ENCODE measurements around the gene ZSCAN2. TPM values are rescaled to one million over a fixed set of nuclear protein-coding genes. Genes with fewer than 3 reads are reported as not detected.
"Not testable (repeated sequence)": the region's sequence is repeated elsewhere in the genome, so short reads cannot be mapped to it uniquely, and the experiment has no call there.

ZSCAN2 gene
- total RNA-seq: 10 to 100 TPM in 1 of 4 donors, 1 to 10 TPM in 3; 6.1 to 10.3 (median 8.6) TPM

GRCh38 chr15:84600687-84601554 lies at the start of gene ZSCAN2:
TSS of gene ZSCAN2 (plus strand) at chr15:84601009. CDS start at chr15:84603928, 2,919 bp downstream.
- ATAC-seq: peak; percentile 93 to 97
- in situ Hi-C loops (cut with MboI; ENCODE audit: low sequenced_read_pairs in 4 of 4): no loop called here
- Histone ChIP-seq H3K4me1 (peaks cover 6 to 9% of the 10 kb centered on the region in 2 donors), H3K27me3 (no peaks in the 10 kb centered on the region), H3K27ac (peak within 1 kb of the TSS; percentile 82 to 88 (median 86)), H3K36me3 (peaks cover 0 to 7% of the 10 kb centered on the region in 2 donors), H3K4me3 (peak within 1 kb of the TSS; percentile 95 to 98 (median 96)), H3K9me3 (no peaks in the 10 kb centered on the region)
- intact Hi-C loops (cut with DNase I; ENCODE audit: low total_unique reads): loop anchor here (1.0 to 2.0 kb wide), 3 partner anchors 30 to 148 kb away; partner anchors contain the start of genes WDR73 and ZNF592
- no peak for TF ChIP-seq CTCF (IDR thresholded peaks at IDR 0.05 in 4 of 5, conservative IDR thresholded peaks at IDR 0.05 in 1 of 5)
- TF ChIP-seq POLR2A (IDR thresholded peaks at IDR 0.05): peak in 1 of 2 donors; percentile 13
- peak; percentile 93 to 96 for DNase-seq

- H3K27me3 ChIP-seq; H3K27ac ChIP-seq; H3K36me3 ChIP-seq; H3K9me3 ChIP-seq; intact Hi-C loops (cut with DNase I; ENCODE audit: low total_unique reads); in situ Hi-C loops (cut with MboI; ENCODE audit: low sequenced_read_pairs in 4 of 4); ATAC-seq; H3K4me1 ChIP-seq; H3K4me3 ChIP-seq; DNase-seq: not testable (repeated sequence)
Measured at GRCh38 chr15:84551624-84552023, 49.2 kb upstream of the ZSCAN2 start.

GRCh38 chr15:84552896-84553295 lies 47.9 kb upstream of the ZSCAN2 start:
- in situ Hi-C loops (cut with MboI; ENCODE audit: low sequenced_read_pairs in 4 of 4) (no loop called here), intact Hi-C loops (cut with DNase I; ENCODE audit: low total_unique reads) (no loop called here)
- ATAC-seq (no peak), DNase-seq (no peak)
- no peak for TF ChIP-seq POLR2A (IDR thresholded peaks at IDR 0.05)
- H3K36me3 ChIP-seq: peaks cover 0 to 6% of the 10 kb centered on the region in 2 donors
- no peaks in the 10 kb centered on the region for H3K27me3 ChIP-seq
- H3K4me3 ChIP-seq: no peak overlapping the region
- no peak overlapping the region for H3K27ac ChIP-seq
- H3K9me3 ChIP-seq: no peaks in the 10 kb centered on the region
- H3K4me1 ChIP-seq: peaks cover 5 to 10% of the 10 kb centered on the region in 2 donors

GRCh38 chr15:84556690-84557089 lies 44.1 kb upstream of the ZSCAN2 start:
- DNase-seq: not testable (repeated sequence)

GRCh38 chr15:84568021-84568420 lies 32.8 kb upstream of the ZSCAN2 start:
- in situ Hi-C loops (cut with MboI; ENCODE audit: low sequenced_read_pairs in 4 of 4); DNase-seq; H3K27me3 ChIP-seq: not testable (repeated sequence)

More at GRCh38 chr15:84556690-84557089, 44.1 kb upstream of the ZSCAN2 start:
- H3K27ac ChIP-seq; H3K36me3 ChIP-seq; H3K4me3 ChIP-seq; ATAC-seq; H3K4me1 ChIP-seq; H3K9me3 ChIP-seq; H3K27me3 ChIP-seq; in situ Hi-C loops (cut with MboI; ENCODE audit: low sequenced_read_pairs in 4 of 4); intact Hi-C loops (cut with DNase I; ENCODE audit: low total_unique reads): not testable (repeated sequence)

GRCh38 chr15:84570164-84570735 lies 30.6 kb upstream of the ZSCAN2 start:
- Histone ChIP-seq H3K36me3 (no peaks in the 10 kb centered on the region), H3K9me3 (no peaks in the 10 kb centered on the region), H3K27me3 (no peaks in the 10 kb centered on the region), H3K27ac (peak overlapping the region; percentile 90 to 95 (median 94)), H3K4me1 (peaks cover 11 to 13% of the 10 kb centered on the region in 2 donors), H3K4me3 (peak overlapping the region; percentile 82 to 95 (median 85))
- ATAC-seq: peak; percentile 56 to 76
- intact Hi-C loops (cut with DNase I; ENCODE audit: low total_unique reads): no loop called here
- no peak for TF ChIP-seq POLR2A (IDR thresholded peaks at IDR 0.05)
- no peak for TF ChIP-seq CTCF (IDR thresholded peaks at IDR 0.05 in 4 of 5, conservative IDR thresholded peaks at IDR 0.05 in 1 of 5)
- in situ Hi-C loops (cut with MboI; ENCODE audit: low sequenced_read_pairs in 4 of 4): no loop called here
- peak; percentile 18 to 44 for DNase-seq

More at GRCh38 chr15:84568021-84568420, 32.8 kb upstream of the ZSCAN2 start:
- H3K36me3 ChIP-seq; H3K9me3 ChIP-seq; ATAC-seq; H3K27ac ChIP-seq; H3K4me3 ChIP-seq; intact Hi-C loops (cut with DNase I; ENCODE audit: low total_unique reads): not testable (repeated sequence)
- peaks cover 11 to 13% of the 10 kb centered on the region in 2 donors for H3K4me1 ChIP-seq
